B cell (primary cell): ENCODE measurements around the gene CCHCR1. TPM values are rescaled to one million over a fixed set of nuclear protein-coding genes. Genes with fewer than 3 reads are reported as not detected.
A peak's percentile ranks its signal among the peaks of the same experiment; 100 is the strongest.

Experiments used
- ATAC-seq: fragments of 200-7000 bp; cut with Tn5 transposase; one replicate; pipeline ENCODE4 v1.10.0; 2021; ENCODE audit warnings: low read depth, mild to moderate bottlenecking, moderate number of reproducible peaks, moderate library complexity
- CTCF ChIA-PET: fragments of 350-600 bp; sonication (Branson Sonifier 250); formaldehyde crosslinking; loops from one replicate; lab custom pipeline; 2021; ENCODE audit warnings: antibody characterized with exemption, inconsistent platforms; lab: Charles Lee
- POLR2A ChIA-PET: fragments of 350-600 bp; sonication (Branson Sonifier 250); formaldehyde crosslinking; loops from one replicate; lab custom pipeline; 2021; ENCODE audit warnings: antibody characterized with exemption; lab: Charles Lee
- DNase-seq: peaks from one replicate; pipeline ENCODE4 v3.0.0; 2013
- H2AFZ ChIP-seq: 2 replicates; pipeline ENCODE4 v1.6.1; 2012; ENCODE audit warnings: mild to moderate bottlenecking, low read depth, low read length; ENCODE audit not compliant: insufficient read depth, poor library complexity, severe bottlenecking
- H3K27ac ChIP-seq, 2 donors: 1 replicate in 1 of 2; 2 replicates in 1 of 2; pipeline ENCODE4 v1.5.1; 2012 to 2013; ENCODE audit warnings: low read length in 2 of 2, mild to moderate bottlenecking in 2 of 2, moderate library complexity in 1 of 2
- H3K27me3 ChIP-seq, 4 experiments: fragments of 200-600 bp in 1 of 4; sonication (generic) in 1 of 4; replicated peaks in 1 of 4; 1 replicate in 2 of 4; 2 replicates in 2 of 4; pipeline versions ENCODE4 v1.6.1 to v1.7.0; 2013 to 2016; ENCODE audit warnings: low read length in 3 of 4, mild to moderate bottlenecking in 2 of 4, mixed read lengths in 1 of 4, moderate library complexity in 1 of 4; ENCODE audit not compliant: insufficient read depth in 4 of 4, control insufficient read depth in 3 of 4; ENCODE audit errors: control extremely low read depth in 1 of 4
- H3K36me3 ChIP-seq, 2 experiments: replicated peaks in 1 of 2; 1 replicate in 1 of 2; 2 replicates in 1 of 2; pipeline versions ENCODE4 v1.6.1 to v1.7.1; 2013; ENCODE audit warnings: low read length in 1 of 2; ENCODE audit not compliant: insufficient read depth in 2 of 2, control insufficient read depth in 1 of 2; ENCODE audit errors: control extremely low read depth in 1 of 2, extremely low read depth in 1 of 2
- H3K4me1 ChIP-seq, 2 donors: fragments of 200-600 bp in 1 of 2; sonication (generic) in 1 of 2; 1 replicate in 1 of 2; 2 replicates in 1 of 2; pipeline versions ENCODE4 v1.5.1 to v1.6.1; 2013 to 2017; ENCODE audit warnings: low read length in 2 of 2; ENCODE audit not compliant: control insufficient read depth in 2 of 2, insufficient read depth in 2 of 2
- H3K4me2 ChIP-seq: replicated peaks from 2 replicates; pipeline ENCODE3; 2012; ENCODE audit warnings: mild to moderate bottlenecking, low read depth, low read length; ENCODE audit not compliant: poor library complexity, severe bottlenecking
- H3K4me3 ChIP-seq, 5 experiments: fragments of 200-600 bp in 1 of 5; sonication (generic) in 1 of 5; 1 replicate in 3 of 5; 2 replicates in 2 of 5; pipeline versions ENCODE4 v1.5.1 to v1.7.0; 2011 to 2016; ENCODE audit warnings: low read length in 4 of 5, mild to moderate bottlenecking in 4 of 5, low read depth in 2 of 5, control low read depth in 1 of 5, moderate library complexity in 1 of 5; ENCODE audit not compliant: insufficient read depth in 1 of 5; ENCODE audit errors: control extremely low read depth in 1 of 5, extremely low read depth in 1 of 5
- H3K79me2 ChIP-seq: fragments of 200-600 bp; sonication (generic); one replicate; pipeline ENCODE4 v1.6.0; 2016; ENCODE audit warnings: low read length; ENCODE audit not compliant: control insufficient read depth, insufficient read depth
- H3K9ac ChIP-seq: fragments of 200-600 bp; sonication (generic); 2 replicates; pipeline ENCODE4 v1.6.1; 2017; ENCODE audit warnings: mild to moderate bottlenecking, low read length, moderate library complexity
- H3K9me3 ChIP-seq, 3 donors: one replicate each; pipeline versions ENCODE4 v1.6.1 to v1.7.1; 2013; ENCODE audit warnings: low read length in 2 of 3; ENCODE audit not compliant: control insufficient read depth in 2 of 3, insufficient read depth in 1 of 3; ENCODE audit errors: control extremely low read depth in 1 of 3
- H4K20me1 ChIP-seq: 2 replicates; pipeline ENCODE4 v1.6.0; 2012; ENCODE audit warnings: mild to moderate bottlenecking, low read length; ENCODE audit not compliant: insufficient read depth, control insufficient read depth, poor library complexity, severe bottlenecking
- H3K27ac Mint-ChIP-seq: one replicate; pipeline ENCODE4 v1.8.0; 2021; ENCODE audit warnings: mixed read lengths
- H3K27me3 Mint-ChIP-seq: one replicate; pipeline ENCODE4 v1.8.0; 2021; ENCODE audit warnings: mixed read lengths
- H3K4me1 Mint-ChIP-seq: one replicate; pipeline ENCODE4 v1.8.0; 2021; ENCODE audit warnings: mixed read lengths
- H3K4me3 Mint-ChIP-seq: one replicate; pipeline ENCODE4 v1.8.0; 2021; ENCODE audit warnings: mixed read lengths
- H3K9me3 Mint-ChIP-seq: one replicate; pipeline ENCODE4 v1.8.0; 2022; ENCODE audit warnings: mixed read lengths; ENCODE audit not compliant: insufficient read depth
- CTCF ChIP-seq: fragments of 200-600 bp; IDR thresholded peaks from one replicate; pipeline ENCODE4 v1.8.0; 2022; ENCODE audit warnings: antibody characterized with exemption, mild to moderate bottlenecking
- EZH2 ChIP-seq: IDR thresholded peaks from 2 replicates; pipeline ENCODE4 v1.6.1; 2012; ENCODE audit warnings: borderline replicate concordance, low read depth, mild to moderate bottlenecking, moderate library complexity, low read length; ENCODE audit not compliant: insufficient read depth, poor library complexity, severe bottlenecking
- WGBS: methylation state at CpG from one replicate; pipeline ENCODE4 v1.1.5; 2013; ENCODE audit warnings: missing lambda C conversion rate; ENCODE audit not compliant: insufficient coverage; 5-methylcytosine and 5-hydroxymethylcytosine counted together
- intact Hi-C: fragments of 100-400 bp; cut with micrococcal nuclease; formaldehyde crosslinking; loops from one replicate; pipeline ENCODE4 v1.10.0; 2022
- polyA plus RNA-seq: library from polyadenylated mRNA; depleted of rRNA; stranded (reverse); fragments of >200 nt; gene quantifications from 2 replicates; pipeline ENCODE4 v1.2.3, GENCODE V29; 2012
- total RNA-seq, 2 donors: library from RNA; stranded (reverse); fragments of 120-200 nt in 1 of 2; gene quantifications; 1 replicate in 1 of 2; 2 replicates in 1 of 2; pipeline versions ENCODE4 v1.2.3 to v1.2.4, GENCODE V29; 2013 to 2022

CCHCR1 gene
- total and polyA plus RNA-seq, 2 donors (not counting 1 experiment from before 2014, with no cell fraction given), result 17.0 to 34.7 TPM

- peaks cover 0 to 13% of the 10 kb centered on the region in 2 experiments for H3K36me3 ChIP-seq
- peaks cover 4% of the 10 kb centered on the region for H3K27me3 Mint-ChIP-seq
- intact Hi-C loops, result no loop called here
- no peaks in the 10 kb centered on the region for H4K20me1 ChIP-seq
- no peaks in the 10 kb centered on the region for H3K79me2 ChIP-seq
- no peaks in the 10 kb centered on the region for H3K27me3 ChIP-seq
- H3K4me3 ChIP-seq, result no peak within 1 kb of the TSS
- CTCF ChIA-PET, result interaction anchor here (0.6 to 10.4 kb wide), 10 partner anchors 8 to 484 kb away, joined by 3 to 133 read pairs (median 4); no protein-coding TSS in a partner anchor
- peaks cover 4% of the 10 kb centered on the region for H3K4me1 Mint-ChIP-seq
- no peaks in the 10 kb centered on the region for H3K9me3 ChIP-seq
- ATAC-seq, result no peak
- H3K4me3 Mint-ChIP-seq, result peak within 1 kb of the TSS; percentile 83
- peak within 1 kb of the TSS; percentile 71 for H3K4me2 ChIP-seq
- DNase-seq, result no peak
- POLR2A ChIA-PET, result interaction anchor here (0.5 to 0.9 kb wide), 2 partner anchors 54 to 257 kb away, joined by 3 to 12 read pairs; no protein-coding TSS in a partner anchor
- TF ChIP-seq EZH2, result no peak
- TF ChIP-seq CTCF, result no peak
- 100% methylated on average over 4 of the region's 4 CpGs for WGBS
- peak within 1 kb of the TSS; percentile 85 for H2AFZ ChIP-seq
- no peak within 1 kb of the TSS for H3K27ac ChIP-seq
- H3K9ac ChIP-seq, result no peak within 1 kb of the TSS
- H3K27ac Mint-ChIP-seq, result no peak within 1 kb of the TSS
- peaks cover 5 to 6% of the 10 kb centered on the region in 2 donors for H3K4me1 ChIP-seq
- no peaks in the 10 kb centered on the region for H3K9me3 Mint-ChIP-seq
Observed at GRCh38 chr6:31138982-31139381, 18.6 kb downstream of the CCHCR1 start, which contains the start of gene PSORS1C2. Gene PSORS1C2, minus strand, starts transcription at chr6:31139066. Its CDS starts 40 bp downstream, at chr6:31139026.

GRCh38 chr6:31135710-31136109 is 21.9 kb downstream of the CCHCR1 start:
- Mint-ChIP-seq H3K27ac (no peak overlapping the region), H3K4me1 (peaks cover 4% of the 10 kb centered on the region), H3K9me3 (no peaks in the 10 kb centered on the region), H3K27me3 (peaks cover 4% of the 10 kb centered on the region), H3K4me3 (no peak overlapping the region)
- DNase-seq, result no peak
- ChIA-PET POLR2A (interaction anchor here (0.7 kb wide), 1 partner anchor 15 kb away, joined by 4 read pairs; no protein-coding TSS in a partner anchor), CTCF (interaction anchor here (1.6 to 10.4 kb wide), 6 partner anchors 9 to 232 kb away, joined by 4 to 133 read pairs (median 9); partner anchors contain the start of gene TCF19)
- no peak overlapping the region for H3K27ac ChIP-seq
- no peaks in the 10 kb centered on the region for H3K79me2 ChIP-seq
- no peaks in the 10 kb centered on the region for H4K20me1 ChIP-seq
- H3K9me3 ChIP-seq, result no peaks in the 10 kb centered on the region
- 89% methylated on average over 7 of the region's 10 CpGs for whole genome bisulfite sequencing
- H3K9ac ChIP-seq, result no peak overlapping the region
- no peak overlapping the region for H2AFZ ChIP-seq
- H3K4me2 ChIP-seq, result no peak overlapping the region
- ATAC-seq, result no peak
- H3K4me1 ChIP-seq, result peaks cover 5 to 6% of the 10 kb centered on the region in 2 donors
- no peak overlapping the region for H3K4me3 ChIP-seq
- H3K36me3 ChIP-seq, result no peaks in the 10 kb centered on the region
- TF ChIP-seq EZH2 (no peak), CTCF (no peak)
- H3K27me3 ChIP-seq, result no peaks in the 10 kb centered on the region
- intact Hi-C loops, result no loop called here
